ENCODE measurements around the gene MYO1D. TPM values are rescaled to one million over a fixed set of nuclear protein-coding genes. Genes with fewer than 3 reads are reported as not detected.

Gene MYO1D
- total RNA-seq, 1 experiment from 2014 or later = 35.7 TPM

GRCh38 chr17:32512328-32512727 lies 364.6 kb downstream of the MYO1D start:
- ATAC-seq = no peak
- H3K9me2 ChIP-seq (ENCODE audit: insufficient read depth) = no peaks in the 10 kb centered on the region
- H3K27me3 ChIP-seq (ENCODE audit: insufficient read depth, low read length) = no peaks in the 10 kb centered on the region
- no peak overlapping the region for H3K4me3 ChIP-seq (replicated peaks in 1 of 2; ENCODE audit: low read depth in 1 of 2, low read length in 2 of 2)
- ChIA-PET CTCF (no interaction called here), POLR2A (no interaction called here), RAD21 (ENCODE audit: low non-redundant PET in 1 of 2, low total read pairs in 2 of 2, uncharacterized antibody in 2 of 2, unreplicated experiment in 2 of 2) (no interaction called here)
- BruUV-seq (replicated peaks) = no TSS peak
- H3K79me2 ChIP-seq (ENCODE audit: insufficient read depth, low read length) = no peaks in the 10 kb centered on the region
- H3K9me3 ChIP-seq (ENCODE audit: control insufficient read depth in 1 of 2, insufficient read depth in 1 of 2, low read depth in 1 of 2, low read length in 2 of 2) = no peaks in the 10 kb centered on the region
- H3K4me2 ChIP-seq (ENCODE audit: low read length) = no peak overlapping the region
- intact Hi-C loops (cut with micrococcal nuclease) = loop anchor here (10.0 kb wide), 1 partner anchor 58 kb away; no protein-coding TSS in a partner anchor
- no peak overlapping the region for H2AFZ ChIP-seq (ENCODE audit: low read depth, low read length, poor library complexity, severe bottlenecking)
- H3K27ac ChIP-seq (ENCODE audit: low read depth, low read length) = no peak overlapping the region
- no peak for DNase-seq (ENCODE audit: low read depth, low spot score)
- no peaks in the 10 kb centered on the region for H3K4me1 ChIP-seq (ENCODE audit: control insufficient read depth in 1 of 2, insufficient read depth in 2 of 2, low read length in 2 of 2)
- no peaks in the 10 kb centered on the region for H3K36me3 ChIP-seq (ENCODE audit: control insufficient read depth in 1 of 2, insufficient read depth in 2 of 2, low read length in 2 of 2)
- TF ChIP-seq YY1 (IDR thresholded peaks at IDR 0.05; ENCODE audit: extremely low read depth, insufficient replicate concordance, low read depth, low read length) = no peak
- no peak for TF ChIP-seq SP1 (IDR thresholded peaks at IDR 0.05; ENCODE audit: low read depth)
- no peak for TF ChIP-seq ZFX (IDR thresholded peaks at IDR 0.05)
- no peak for TF ChIP-seq ZBTB33 (IDR thresholded peaks at IDR 0.05; ENCODE audit: extremely low read depth, insufficient replicate concordance, low read length)
- no peak for TF ChIP-seq TCF7L2 (IDR thresholded peaks at IDR 0.05; ENCODE audit: borderline replicate concordance, extremely low read depth, insufficient read depth, insufficient read length)
- no peak for TF ChIP-seq RAD21 (IDR thresholded peaks at IDR 0.05; ENCODE audit: low read depth)
- H4K20me1 ChIP-seq (ENCODE audit: insufficient read depth) = no peaks in the 10 kb centered on the region
- H3K9ac ChIP-seq (ENCODE audit: low read length) = no peak overlapping the region

GRCh38 chr17:32510466-32510865 lies 366.5 kb downstream of the MYO1D start:
- no peaks in the 10 kb centered on the region for H3K36me3 ChIP-seq (ENCODE audit: control insufficient read depth in 1 of 2, insufficient read depth in 2 of 2, low read length in 2 of 2)
- no peak overlapping the region for H3K4me2 ChIP-seq (ENCODE audit: low read length)
- intact Hi-C loops (cut with micrococcal nuclease) = loop anchor here (10.0 kb wide), 1 partner anchor 56 kb away; no protein-coding TSS in a partner anchor
- H2AFZ ChIP-seq (ENCODE audit: low read depth, low read length, poor library complexity, severe bottlenecking) = no peak overlapping the region
- no peaks in the 10 kb centered on the region for H3K79me2 ChIP-seq (ENCODE audit: insufficient read depth, low read length)
- no TSS peak for BruUV-seq (replicated peaks)
- H3K4me3 ChIP-seq (replicated peaks in 1 of 2; ENCODE audit: low read depth in 1 of 2, low read length in 2 of 2) = no peak overlapping the region
- ChIA-PET CTCF (no interaction called here), RAD21 (ENCODE audit: low non-redundant PET in 1 of 2, low total read pairs in 2 of 2, uncharacterized antibody in 2 of 2, unreplicated experiment in 2 of 2) (no interaction called here), POLR2A (no interaction called here)
- no peaks in the 10 kb centered on the region for H3K9me3 ChIP-seq (ENCODE audit: control insufficient read depth in 1 of 2, insufficient read depth in 1 of 2, low read depth in 1 of 2, low read length in 2 of 2)
- no peaks in the 10 kb centered on the region for H3K4me1 ChIP-seq (ENCODE audit: control insufficient read depth in 1 of 2, insufficient read depth in 2 of 2, low read length in 2 of 2)
- H3K9ac ChIP-seq (ENCODE audit: low read length) = no peak overlapping the region
- no peaks in the 10 kb centered on the region for H3K9me2 ChIP-seq (ENCODE audit: insufficient read depth)
- no peaks in the 10 kb centered on the region for H3K27me3 ChIP-seq (ENCODE audit: insufficient read depth, low read length)
- no peak for ATAC-seq
- no peak for DNase-seq (ENCODE audit: low read depth, low spot score)
- H3K27ac ChIP-seq (ENCODE audit: low read depth, low read length) = no peak overlapping the region
- H4K20me1 ChIP-seq (ENCODE audit: insufficient read depth) = no peaks in the 10 kb centered on the region
- TF ChIP-seq EZH2 (IDR thresholded peaks at IDR 0.05) (no peak), TCF7L2 (IDR thresholded peaks at IDR 0.05; ENCODE audit: borderline replicate concordance, extremely low read depth, insufficient read depth, insufficient read length) (no peak), REST (IDR thresholded peaks at IDR 0.05; ENCODE audit: low read depth) (no peak), CBX3 (IDR thresholded peaks at IDR 0.05; ENCODE audit: low read depth) (no peak), SIN3A (IDR thresholded peaks at IDR 0.05; ENCODE audit: low read depth) (no peak), ATF3 (IDR thresholded peaks at IDR 0.05) (no peak), ZBTB33 (IDR thresholded peaks at IDR 0.05; ENCODE audit: extremely low read depth, insufficient replicate concordance, low read length) (no peak), EGR1 (IDR thresholded peaks at IDR 0.05; ENCODE audit: low read depth) (no peak), JUND (IDR thresholded peaks at IDR 0.05) (no peak)

Measured in HCT116 (cell line).